Prostate gland (tissue), 2 donors: Measurements from ENCODE around the gene TF.

ENCODE experiments used
- POLR2A ChIP-seq: fragments of 450-650 bp; IDR thresholded peaks from one replicate; pipeline ENCODE4 v1.6.1; 2016; ENCODE audit warnings: antibody characterized with exemption, mild to moderate bottlenecking
- POLR2AphosphoS5 ChIP-seq: sonication (generic); formaldehyde crosslinking; IDR thresholded peaks from one replicate; pipeline ENCODE4 v1.6.1; 2017; ENCODE audit warnings: antibody characterized with exemption
- TF ChIP-seq, protein P1 (sequence below), 4 experiments: fragments of 200-600 bp in 2 of 4; fragments of 450-650 bp in 2 of 4; sonication (generic) in 2 of 4; IDR thresholded peaks; 1 replicate in 3 of 4; 2 replicates in 1 of 4; pipeline ENCODE4 v1.5.1; 2016 to 2019; ENCODE audit warnings: antibody characterized with exemption in 4 of 4, mild to moderate bottlenecking in 2 of 4, moderate library complexity in 2 of 4

DNA sequence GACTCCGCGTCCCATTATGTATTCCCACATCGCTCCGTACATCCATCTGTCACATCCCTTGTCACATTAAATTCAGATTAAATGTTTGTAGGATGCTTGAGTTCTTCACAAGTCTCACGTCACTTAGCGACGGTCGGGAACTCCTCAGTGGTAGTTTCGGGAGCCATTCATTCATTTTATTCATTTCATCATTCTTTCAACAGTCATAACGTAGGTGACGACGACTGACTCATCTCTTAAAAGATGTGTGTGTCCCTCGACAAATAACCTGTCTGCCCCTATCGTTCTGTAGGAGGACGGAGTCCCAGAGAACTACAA is 59.1 kb downstream of the TF start:
- no peak for TF ChIP-seq POLR2A
- TF ChIP-seq, protein P1, sequence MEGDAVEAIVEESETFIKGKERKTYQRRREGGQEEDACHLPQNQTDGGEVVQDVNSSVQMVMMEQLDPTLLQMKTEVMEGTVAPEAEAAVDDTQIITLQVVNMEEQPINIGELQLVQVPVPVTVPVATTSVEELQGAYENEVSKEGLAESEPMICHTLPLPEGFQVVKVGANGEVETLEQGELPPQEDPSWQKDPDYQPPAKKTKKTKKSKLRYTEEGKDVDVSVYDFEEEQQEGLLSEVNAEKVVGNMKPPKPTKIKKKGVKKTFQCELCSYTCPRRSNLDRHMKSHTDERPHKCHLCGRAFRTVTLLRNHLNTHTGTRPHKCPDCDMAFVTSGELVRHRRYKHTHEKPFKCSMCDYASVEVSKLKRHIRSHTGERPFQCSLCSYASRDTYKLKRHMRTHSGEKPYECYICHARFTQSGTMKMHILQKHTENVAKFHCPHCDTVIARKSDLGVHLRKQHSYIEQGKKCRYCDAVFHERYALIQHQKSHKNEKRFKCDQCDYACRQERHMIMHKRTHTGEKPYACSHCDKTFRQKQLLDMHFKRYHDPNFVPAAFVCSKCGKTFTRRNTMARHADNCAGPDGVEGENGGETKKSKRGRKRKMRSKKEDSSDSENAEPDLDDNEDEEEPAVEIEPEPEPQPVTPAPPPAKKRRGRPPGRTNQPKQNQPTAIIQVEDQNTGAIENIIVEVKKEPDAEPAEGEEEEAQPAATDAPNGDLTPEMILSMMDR (IDR thresholded peaks at IDR 0.05): no peak
- TF ChIP-seq POLR2AphosphoS5: no peak
